ENCODE results near the gene MOGAT1.

- TF ChIP-seq EZH2phosphoT487 (IDR thresholded peaks at IDR 0.05; ENCODE audit: insufficient read depth, low read depth) (no peak), EZH2 (IDR thresholded peaks at IDR 0.05; ENCODE audit: insufficient read depth, poor library complexity, severe bottlenecking) (no peak)
These were observed 2.8 kb upstream of the MOGAT1 start for GRCh38 chr2:222668494-222669154.
